ENCODE data around the gene BRPF1. TPM values are rescaled to one million over a fixed set of nuclear protein-coding genes. Genes with fewer than 3 reads are reported as not detected.

Gene BRPF1
- total RNA-seq, 1 donor from 2014 or later = 23.7 TPM

DNA sequence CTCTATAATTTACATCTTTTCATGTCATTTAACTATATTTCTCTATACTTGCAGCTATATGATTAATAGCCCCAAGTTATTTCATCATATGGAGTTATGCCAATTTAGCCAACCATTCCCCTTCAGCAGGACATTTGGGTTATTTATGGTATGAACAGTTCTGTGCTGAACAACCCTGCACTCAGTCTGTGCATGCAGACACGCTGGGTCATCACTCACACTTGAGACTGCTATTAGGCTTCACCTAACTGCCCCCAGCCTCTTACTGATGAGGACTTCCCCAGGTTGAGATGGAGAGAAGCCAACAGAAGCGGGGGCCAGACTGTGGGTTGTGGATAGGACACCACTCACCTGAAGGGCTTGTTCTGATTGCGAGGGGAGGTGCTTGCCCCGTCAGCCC, 53.4 kb downstream of the BRPF1 start:
- H3K36me3 ChIP-seq = peaks cover 84% of the 10 kb centered on the region
- no peaks in the 10 kb centered on the region for H3K27me3 ChIP-seq
- TF ChIP-seq, protein P1, sequence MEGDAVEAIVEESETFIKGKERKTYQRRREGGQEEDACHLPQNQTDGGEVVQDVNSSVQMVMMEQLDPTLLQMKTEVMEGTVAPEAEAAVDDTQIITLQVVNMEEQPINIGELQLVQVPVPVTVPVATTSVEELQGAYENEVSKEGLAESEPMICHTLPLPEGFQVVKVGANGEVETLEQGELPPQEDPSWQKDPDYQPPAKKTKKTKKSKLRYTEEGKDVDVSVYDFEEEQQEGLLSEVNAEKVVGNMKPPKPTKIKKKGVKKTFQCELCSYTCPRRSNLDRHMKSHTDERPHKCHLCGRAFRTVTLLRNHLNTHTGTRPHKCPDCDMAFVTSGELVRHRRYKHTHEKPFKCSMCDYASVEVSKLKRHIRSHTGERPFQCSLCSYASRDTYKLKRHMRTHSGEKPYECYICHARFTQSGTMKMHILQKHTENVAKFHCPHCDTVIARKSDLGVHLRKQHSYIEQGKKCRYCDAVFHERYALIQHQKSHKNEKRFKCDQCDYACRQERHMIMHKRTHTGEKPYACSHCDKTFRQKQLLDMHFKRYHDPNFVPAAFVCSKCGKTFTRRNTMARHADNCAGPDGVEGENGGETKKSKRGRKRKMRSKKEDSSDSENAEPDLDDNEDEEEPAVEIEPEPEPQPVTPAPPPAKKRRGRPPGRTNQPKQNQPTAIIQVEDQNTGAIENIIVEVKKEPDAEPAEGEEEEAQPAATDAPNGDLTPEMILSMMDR (IDR thresholded peaks at IDR 0.05) = no peak
- no peaks in the 10 kb centered on the region for H3K9me3 ChIP-seq
- no peaks in the 10 kb centered on the region for H3K4me1 ChIP-seq
- ATAC-seq (no peak), DNase-seq (no peak)
- intact Hi-C loops (cut with DNase I) = no loop called here
- no peak overlapping the region for H3K27ac ChIP-seq
- H3K4me3 ChIP-seq = no peak overlapping the region

DNA sequence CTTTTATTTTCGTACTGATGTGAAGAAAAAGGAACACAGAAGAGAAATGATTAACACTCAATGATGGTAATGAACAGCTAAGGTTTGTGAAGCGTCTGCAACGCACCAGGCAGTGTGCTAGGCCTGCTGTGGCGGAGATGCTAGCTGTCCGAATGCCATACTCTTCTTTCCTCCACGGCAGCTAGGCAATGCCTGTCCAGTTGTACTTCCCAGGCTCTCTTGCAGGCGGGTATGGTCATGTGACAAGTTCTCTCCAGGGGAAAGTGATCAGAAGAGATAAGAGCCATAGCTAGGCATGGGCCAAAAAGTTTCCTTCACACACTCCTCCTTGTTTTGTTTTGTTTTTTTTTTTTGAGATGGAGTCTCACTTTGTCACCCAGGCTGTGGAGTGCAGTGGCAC, 54.1 kb downstream of the BRPF1 start:
- Histone ChIP-seq H3K27ac (no peak overlapping the region), H3K4me1 (peaks cover 1% of the 10 kb centered on the region), H3K9me3 (no peaks in the 10 kb centered on the region), H3K27me3 (no peaks in the 10 kb centered on the region), H3K4me3 (no peak overlapping the region), H3K36me3 (peaks cover 86% of the 10 kb centered on the region)
- no peak for ATAC-seq
- DNase-seq = no peak
- intact Hi-C loops (cut with DNase I) = no loop called here
- TF ChIP-seq, protein P1 (IDR thresholded peaks at IDR 0.05) = no peak

GRCh38 chr3:9786209-9786739, 54.7 kb downstream of the BRPF1 start:
- Histone ChIP-seq H3K27me3 (no peaks in the 10 kb centered on the region), H3K27ac (no peak overlapping the region), H3K36me3 (peaks cover 82% of the 10 kb centered on the region), H3K4me1 (peaks cover 8% of the 10 kb centered on the region), H3K9me3 (no peaks in the 10 kb centered on the region), H3K4me3 (no peak overlapping the region)
- TF ChIP-seq, protein P1 (IDR thresholded peaks at IDR 0.05) = no peak
- DNase-seq (no peak), ATAC-seq (no peak)
- intact Hi-C loops (cut with DNase I) = no loop called here

DNA sequence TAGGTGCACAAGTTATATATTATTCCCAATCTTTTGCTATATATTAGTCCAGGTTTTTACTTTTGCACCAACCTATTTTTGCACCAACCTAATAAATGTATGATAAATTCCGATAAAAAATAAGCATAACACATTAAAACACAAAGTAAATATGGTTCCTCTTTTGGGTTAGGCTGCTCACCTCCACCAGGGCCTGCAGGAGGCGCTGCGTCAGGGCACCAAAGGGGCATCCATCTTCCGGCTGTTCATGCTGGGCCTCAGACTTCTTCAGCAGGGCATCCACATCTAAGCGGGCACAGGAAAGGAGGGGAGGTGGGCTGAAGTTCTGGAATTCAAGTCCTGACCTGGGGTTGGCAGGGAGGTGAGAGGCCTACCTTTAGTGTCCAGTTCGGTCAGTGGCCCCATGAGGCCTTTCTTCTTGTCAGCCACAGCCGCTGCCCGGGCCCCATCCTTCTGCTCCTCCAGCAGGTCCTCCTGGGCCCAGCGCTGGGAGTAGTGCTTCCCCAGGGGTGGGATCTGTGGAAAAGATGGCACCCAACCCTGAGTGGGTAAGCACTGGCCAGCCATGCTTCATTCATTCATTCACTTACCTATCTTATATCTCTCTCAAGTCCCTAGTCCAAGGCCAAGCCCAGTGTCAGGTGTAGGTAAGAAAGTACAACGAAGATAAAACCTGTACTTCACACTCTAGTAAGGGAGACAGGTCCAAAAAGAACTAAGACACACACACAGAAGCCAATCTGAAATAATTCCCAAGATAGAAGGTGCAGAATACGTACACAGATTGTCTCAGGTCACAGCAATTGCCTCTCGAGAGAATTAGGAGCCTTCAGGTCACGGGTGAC, 55.5 kb downstream of the BRPF1 start:
- intact Hi-C loops (cut with DNase I) = no loop called here
- ATAC-seq = peak; percentile 31
- H3K36me3 ChIP-seq = peaks cover 74% of the 10 kb centered on the region
- peaks cover 14% of the 10 kb centered on the region for H3K4me1 ChIP-seq
- no peak overlapping the region for H3K27ac ChIP-seq
- H3K27me3 ChIP-seq = no peaks in the 10 kb centered on the region
- H3K4me3 ChIP-seq = no peak overlapping the region
- H3K9me3 ChIP-seq = no peaks in the 10 kb centered on the region
- TF ChIP-seq, protein P1 (IDR thresholded peaks at IDR 0.05) = peak; percentile 40
- DNase-seq = no peak

DNA sequence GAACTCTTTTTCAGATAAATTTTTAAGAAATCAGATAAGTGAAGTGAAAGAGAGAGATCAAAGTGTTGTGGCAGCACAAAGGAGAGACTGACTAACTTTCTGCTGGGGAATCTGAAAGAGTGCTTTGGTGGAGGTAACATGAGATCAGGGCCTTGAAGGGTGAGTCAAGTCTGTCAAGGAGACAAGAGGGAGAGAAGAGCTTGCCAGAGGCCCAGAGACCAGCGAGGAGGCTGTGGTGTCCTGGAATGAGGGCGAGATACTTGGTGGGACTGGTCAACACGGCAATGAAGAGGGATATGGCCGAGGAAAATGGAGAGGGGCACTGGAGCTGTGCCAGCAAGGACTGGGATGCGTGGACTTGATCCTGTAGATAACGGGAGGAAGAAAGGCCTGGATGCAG, 56.2 kb downstream of the BRPF1 start:
- Histone ChIP-seq H3K36me3 (peaks cover 68% of the 10 kb centered on the region), H3K9me3 (no peaks in the 10 kb centered on the region), H3K4me1 (peaks cover 14% of the 10 kb centered on the region), H3K27ac (no peak overlapping the region), H3K27me3 (no peaks in the 10 kb centered on the region), H3K4me3 (no peak overlapping the region)
- DNase-seq = no peak
- ATAC-seq = no peak
- intact Hi-C loops (cut with DNase I) = no loop called here
- TF ChIP-seq, protein P1 (IDR thresholded peaks at IDR 0.05) = no peak

Data from upper lobe of right lung (tissue), 1 donor.